GM12878 (cell line): ENCODE data around the gene PSMD3.

ENCODE experiments used
- CTCF ChIP-seq, 3 experiments: IDR thresholded peaks in 2 of 3; conservative IDR thresholded peaks in 1 of 3; 2 replicates each; pipeline ENCODE4 v1.5.1; 2011; ENCODE audit warnings: low read depth in 3 of 3, low read length in 3 of 3, mild to moderate bottlenecking in 3 of 3, control low read depth in 2 of 3, moderate library complexity in 2 of 3, inconsistent platforms in 1 of 3, mixed read lengths in 1 of 3; ENCODE audit not compliant: control insufficient read depth in 2 of 3, insufficient read depth in 1 of 3; ENCODE audit errors: extremely low read depth in 1 of 3
- EZH2 ChIP-seq: IDR thresholded peaks from 2 replicates; pipeline ENCODE4 v1.6.1; 2012; ENCODE audit warnings: low read depth, mild to moderate bottlenecking, control low read depth, inconsistent platforms, low read length, borderline replicate concordance; ENCODE audit not compliant: control insufficient read depth
- FOXM1 ChIP-seq: IDR thresholded peaks from 2 replicates; pipeline ENCODE4 v1.6.1; 2012; ENCODE audit warnings: low read depth, mild to moderate bottlenecking, inconsistent platforms, low read length, moderate library complexity
- HDGF ChIP-seq: fragments of 450-650 bp; IDR thresholded peaks from 2 replicates; pipeline ENCODE4 v1.6.1; 2016; ENCODE audit warnings: antibody characterized with exemption
- MEF2A ChIP-seq: IDR thresholded peaks from 2 replicates; pipeline ENCODE4 v1.6.1; 2011; ENCODE audit warnings: low read depth, mild to moderate bottlenecking, low read length, moderate library complexity; ENCODE audit not compliant: insufficient read depth
- PAX5 ChIP-seq: IDR thresholded peaks from 2 replicates; pipeline ENCODE4 v1.6.1; 2011; ENCODE audit warnings: low read depth, low read length, borderline replicate concordance
- POLR2A ChIP-seq: IDR thresholded peaks from 2 replicates; pipeline ENCODE4 v1.6.1; 2011; ENCODE audit warnings: low read depth, mild to moderate bottlenecking, low read length
- RAD21 ChIP-seq: IDR thresholded peaks from 2 replicates; pipeline ENCODE4 v1.6.1; 2011; ENCODE audit warnings: mild to moderate bottlenecking, low read depth, low read length, moderate library complexity; ENCODE audit not compliant: insufficient read depth
- SMARCA5 ChIP-seq: fragments of 450-650 bp; IDR thresholded peaks from 2 replicates; pipeline ENCODE4 v1.6.1; 2017; ENCODE audit warnings: mild to moderate bottlenecking
- TAF1 ChIP-seq: IDR thresholded peaks from 2 replicates; pipeline ENCODE4 v1.6.1; 2011; ENCODE audit warnings: mild to moderate bottlenecking, low read depth, low read length, borderline replicate concordance
- USF1 ChIP-seq: IDR thresholded peaks from 2 replicates; pipeline ENCODE4 v1.6.1; 2011; ENCODE audit warnings: borderline replicate concordance, low read depth, mild to moderate bottlenecking, moderate library complexity, mixed read lengths, low read length; ENCODE audit not compliant: insufficient read depth; ENCODE audit errors: extremely low read length
- ZZZ3 ChIP-seq: IDR thresholded peaks from 2 replicates; pipeline ENCODE4 v1.6.1; 2011; ENCODE audit warnings: low read depth; ENCODE audit not compliant: control insufficient read depth, insufficient read length

GRCh38 chr17:39935909-39936308, 44.7 kb upstream of the PSMD3 start:
- TF ChIP-seq ZZZ3: no peak
- no peak for TF ChIP-seq EZH2
- TF ChIP-seq FOXM1: no peak
- TF ChIP-seq POLR2A: no peak
- TF ChIP-seq RAD21: no peak
- no peak for TF ChIP-seq CTCF (IDR thresholded peaks at IDR 0.05 in 2 of 3, conservative IDR thresholded peaks at IDR 0.05 in 1 of 3; ENCODE audit: control insufficient read depth in 2 of 3, extremely low read depth in 1 of 3, insufficient read depth in 1 of 3, low read depth in 3 of 3, low read length in 3 of 3)
- no peak for TF ChIP-seq HDGF
- no peak for TF ChIP-seq SMARCA5
- no peak for TF ChIP-seq USF1
- no peak for TF ChIP-seq MEF2A
- TF ChIP-seq PAX5: no peak
- TF ChIP-seq TAF1: no peak
